ENCODE measurements around the gene C3orf85. TPM values are rescaled to one million over a fixed set of nuclear protein-coding genes. Genes with fewer than 3 reads are reported as not detected.

C3orf85 gene
- total RNA-seq, 6 experiments from 2014 or later, result not detected

DNA sequence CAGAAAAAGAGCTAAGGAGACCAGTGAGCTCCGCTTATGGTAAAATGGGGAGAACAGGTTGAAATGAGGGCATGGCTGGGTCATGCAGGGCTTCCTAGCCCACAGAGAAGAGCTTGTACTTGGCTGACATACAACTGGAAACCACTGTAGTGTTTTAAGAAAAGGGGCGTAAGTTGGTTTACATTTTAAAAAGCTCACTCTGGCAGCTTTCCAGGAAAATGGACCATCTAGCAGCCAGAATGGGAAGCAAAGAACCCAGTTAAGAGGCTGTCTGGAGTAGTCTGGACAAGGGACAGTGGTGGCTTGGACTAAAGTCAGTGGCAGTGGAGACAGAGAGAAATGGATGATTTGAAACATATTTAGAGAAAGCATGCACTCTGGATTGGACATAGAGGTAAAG is 20.5 kb upstream of the C3orf85 start:
- TF ChIP-seq, protein P1, sequence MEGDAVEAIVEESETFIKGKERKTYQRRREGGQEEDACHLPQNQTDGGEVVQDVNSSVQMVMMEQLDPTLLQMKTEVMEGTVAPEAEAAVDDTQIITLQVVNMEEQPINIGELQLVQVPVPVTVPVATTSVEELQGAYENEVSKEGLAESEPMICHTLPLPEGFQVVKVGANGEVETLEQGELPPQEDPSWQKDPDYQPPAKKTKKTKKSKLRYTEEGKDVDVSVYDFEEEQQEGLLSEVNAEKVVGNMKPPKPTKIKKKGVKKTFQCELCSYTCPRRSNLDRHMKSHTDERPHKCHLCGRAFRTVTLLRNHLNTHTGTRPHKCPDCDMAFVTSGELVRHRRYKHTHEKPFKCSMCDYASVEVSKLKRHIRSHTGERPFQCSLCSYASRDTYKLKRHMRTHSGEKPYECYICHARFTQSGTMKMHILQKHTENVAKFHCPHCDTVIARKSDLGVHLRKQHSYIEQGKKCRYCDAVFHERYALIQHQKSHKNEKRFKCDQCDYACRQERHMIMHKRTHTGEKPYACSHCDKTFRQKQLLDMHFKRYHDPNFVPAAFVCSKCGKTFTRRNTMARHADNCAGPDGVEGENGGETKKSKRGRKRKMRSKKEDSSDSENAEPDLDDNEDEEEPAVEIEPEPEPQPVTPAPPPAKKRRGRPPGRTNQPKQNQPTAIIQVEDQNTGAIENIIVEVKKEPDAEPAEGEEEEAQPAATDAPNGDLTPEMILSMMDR (IDR thresholded peaks at IDR 0.05), result no peak
- H3K9me3 Mint-ChIP-seq, result peaks cover 9% of the 10 kb centered on the region

DNA sequence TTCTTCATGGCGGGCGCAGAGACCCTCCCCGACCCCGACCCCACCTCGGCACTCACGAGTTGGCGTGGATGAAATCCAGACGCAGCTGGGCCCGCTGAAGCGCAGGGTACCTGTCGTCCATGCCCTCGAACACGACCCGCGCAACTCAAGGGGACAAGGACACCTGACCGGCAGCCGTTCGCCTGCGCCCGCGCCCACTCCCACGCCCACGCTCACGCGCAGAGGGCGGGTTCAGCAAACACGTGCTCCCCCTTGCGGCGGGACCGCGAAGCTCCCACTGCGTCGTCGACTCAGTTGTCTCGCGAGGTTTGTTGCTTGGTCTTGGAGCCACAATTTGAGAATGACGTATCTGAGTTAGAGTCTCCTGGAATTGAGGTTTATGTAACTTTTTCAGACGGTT is 18.6 kb upstream of the C3orf85 start, which contains the start of gene MORC1:
Gene MORC1, minus strand, starts transcription at position 196 of the 400 bp plus-strand sequence. Its CDS starts 75 bp downstream, at position 121.
- no peak within 1 kb of the TSS for H3K4me3 Mint-ChIP-seq
- peaks cover 10% of the 10 kb centered on the region for H3K9me3 Mint-ChIP-seq
- TF ChIP-seq, protein P1 (IDR thresholded peaks at IDR 0.05), result no peak
- no peaks in the 10 kb centered on the region for H3K4me1 Mint-ChIP-seq (ENCODE audit: low read depth)
- no peak for DNase-seq
- H3K27ac Mint-ChIP-seq, result no peak within 1 kb of the TSS
- H3K36me3 Mint-ChIP-seq (ENCODE audit: low read depth), result 0 out of 2 replicates have a peak, but pooled peaks cover 3% of the 10 kb centered on the region
- no peaks in the 10 kb centered on the region for H3K27me3 Mint-ChIP-seq (ENCODE audit: insufficient read depth)

More for the DNA sequence above, 20.5 kb upstream of the C3orf85 start:
- no peaks in the 10 kb centered on the region for H3K36me3 Mint-ChIP-seq (ENCODE audit: low read depth)
- no peak for DNase-seq
- no peaks in the 10 kb centered on the region for H3K4me1 Mint-ChIP-seq (ENCODE audit: low read depth)
- H3K4me3 Mint-ChIP-seq, result no peak overlapping the region
- no peak overlapping the region for H3K27ac Mint-ChIP-seq
- no peaks in the 10 kb centered on the region for H3K27me3 Mint-ChIP-seq (ENCODE audit: insufficient read depth)

DNA sequence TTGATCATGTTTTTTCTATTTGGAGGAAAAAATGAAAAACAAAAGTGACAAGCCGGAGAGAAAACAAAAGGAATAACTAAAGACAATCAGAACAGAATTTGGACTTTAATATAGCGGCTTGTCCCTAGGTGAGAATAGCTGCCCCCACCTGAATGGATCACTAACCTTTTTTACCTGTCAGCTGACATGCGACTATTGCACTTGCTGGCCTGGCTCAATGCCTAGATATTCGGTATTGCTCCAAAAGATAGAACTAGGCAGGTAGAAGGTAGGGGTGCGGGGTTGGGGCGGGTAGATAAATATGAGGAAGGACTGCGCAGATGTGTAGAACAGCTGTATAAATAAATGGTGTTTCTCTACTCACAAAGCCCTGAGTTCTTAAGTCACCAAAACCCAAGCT is 17.9 kb upstream of the C3orf85 start:
- no peak overlapping the region for H3K27ac Mint-ChIP-seq
- DNase-seq, result no peak
- no peaks in the 10 kb centered on the region for H3K27me3 Mint-ChIP-seq (ENCODE audit: insufficient read depth)
- 0 out of 2 replicates have a peak, but pooled peaks cover 4% of the 10 kb centered on the region for H3K36me3 Mint-ChIP-seq (ENCODE audit: low read depth)
- no peak overlapping the region for H3K4me3 Mint-ChIP-seq
- no peaks in the 10 kb centered on the region for H3K4me1 Mint-ChIP-seq (ENCODE audit: low read depth)
- TF ChIP-seq, protein P1 (IDR thresholded peaks at IDR 0.05), result no peak
- H3K9me3 Mint-ChIP-seq, result peaks cover 12% of the 10 kb centered on the region

- 0 out of 2 replicates have a peak, but pooled peaks cover 4% of the 10 kb centered on the region for H3K36me3 Mint-ChIP-seq (ENCODE audit: low read depth)
Observed at GRCh38 chr3:109122690-109123089, 13.8 kb upstream of the C3orf85 start.

DNA sequence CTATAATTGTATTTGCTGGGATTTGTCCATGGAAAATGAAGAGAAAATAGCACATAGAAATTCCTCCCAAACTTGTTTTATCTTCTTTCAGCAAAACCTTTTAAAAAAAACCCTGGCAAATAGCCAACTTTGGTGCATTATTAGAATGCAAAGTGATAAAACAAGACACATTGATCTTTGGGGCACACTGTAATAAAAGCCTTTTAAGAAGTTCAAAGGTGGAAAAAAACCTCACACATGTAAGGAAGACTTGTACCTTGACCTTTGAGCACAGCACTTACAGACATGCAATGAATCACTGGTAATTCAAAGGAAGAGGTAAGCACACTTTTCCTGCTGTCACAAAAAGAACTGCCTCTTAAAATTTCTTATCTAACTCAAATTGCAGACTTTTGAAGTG is 10.6 kb upstream of the C3orf85 start:
- H3K4me1 Mint-ChIP-seq (ENCODE audit: low read depth), result no peaks in the 10 kb centered on the region
- H3K27ac Mint-ChIP-seq, result no peak overlapping the region
- TF ChIP-seq, protein P1 (IDR thresholded peaks at IDR 0.05), result no peak

More at GRCh38 chr3:109122690-109123089, 13.8 kb upstream of the C3orf85 start:
- Mint-ChIP-seq H3K4me1 (ENCODE audit: low read depth) (no peaks in the 10 kb centered on the region), H3K27ac (no peak overlapping the region), H3K9me3 (peaks cover 21% of the 10 kb centered on the region), H3K4me3 (no peak overlapping the region), H3K27me3 (ENCODE audit: insufficient read depth) (no peaks in the 10 kb centered on the region)
- no peak for DNase-seq
- TF ChIP-seq, protein P1 (IDR thresholded peaks at IDR 0.05), result no peak

More for the DNA sequence above, 10.6 kb upstream of the C3orf85 start:
- DNase-seq, result no peak
- H3K4me3 Mint-ChIP-seq, result no peak overlapping the region
- H3K36me3 Mint-ChIP-seq (ENCODE audit: low read depth), result 0 out of 2 replicates have a peak, but pooled peaks cover 4% of the 10 kb centered on the region
- H3K27me3 Mint-ChIP-seq (ENCODE audit: insufficient read depth), result no peaks in the 10 kb centered on the region
- peaks cover 29% of the 10 kb centered on the region for H3K9me3 Mint-ChIP-seq

Measured in HFFc6 (cell line).